HG02870 (cell line): ENCODE results near the gene STRA6.

Source experiments
- ATAC-seq: cut with Tn5 transposase; IDR thresholded peaks from one replicate; pipeline ENCODE4 v1.9.1; 2021; ENCODE audit warnings: mild to moderate bottlenecking, moderate library complexity; ENCODE audit not compliant: unreplicated experiment

The STRA6 gene

DNA sequence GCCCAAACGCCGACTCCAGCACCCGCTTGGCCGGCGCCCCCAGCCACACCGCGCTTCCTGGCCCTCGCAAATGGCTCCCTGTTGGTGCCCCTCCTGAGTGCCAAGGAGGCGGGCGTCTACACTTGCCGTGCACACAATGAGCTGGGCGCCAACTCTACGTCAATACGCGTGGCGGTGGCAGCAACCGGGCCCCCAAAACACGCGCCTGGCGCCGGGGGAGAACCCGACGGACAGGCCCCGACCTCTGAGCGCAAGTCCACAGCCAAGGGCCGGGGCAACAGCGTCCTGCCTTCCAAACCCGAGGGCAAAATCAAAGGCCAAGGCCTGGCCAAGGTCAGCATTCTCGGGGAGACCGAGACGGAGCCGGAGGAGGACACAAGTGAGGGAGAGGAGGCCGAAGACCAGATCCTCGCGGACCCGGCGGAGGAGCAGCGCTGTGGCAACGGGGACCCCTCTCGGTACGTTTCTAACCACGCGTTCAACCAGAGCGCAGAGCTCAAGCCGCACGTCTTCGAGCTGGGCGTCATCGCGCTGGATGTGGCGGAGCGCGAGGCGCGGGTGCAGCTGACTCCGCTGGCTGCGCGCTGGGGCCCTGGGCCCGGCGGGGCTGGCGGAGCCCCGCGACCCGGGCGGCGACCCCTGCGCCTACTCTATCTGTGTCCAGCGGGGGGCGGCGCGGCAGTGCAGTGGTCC, 68.7 kb downstream of the STRA6 start:
- no peak for ATAC-seq

- no peak for ATAC-seq
Measured at GRCh38 chr15:74132681-74133651, 69.6 kb downstream of the STRA6 start.

GRCh38 chr15:74131628-74132413, 70.8 kb downstream of the STRA6 start:
- no peak for ATAC-seq

- no peak for ATAC-seq
Measured at GRCh38 chr15:74130849-74131627, 71.5 kb downstream of the STRA6 start.

GRCh38 chr15:74130155-74130848, 72.3 kb downstream of the STRA6 start, which contains the start of gene ISLR2:
Gene ISLR2 (plus strand): TSS chr15:74130586. CDS start chr15:74132755, 2,169 bp downstream.
- no peak for ATAC-seq

GRCh38 chr15:74129586-74130154, 72.9 kb downstream of the STRA6 start:
- no peak for ATAC-seq
